ENCODE measurements around the gene CES5A.
"Not testable (repeated sequence)": the region's sequence is repeated elsewhere in the genome, so short reads cannot be mapped to it uniquely, and the experiment has no call there.

The CES5A gene

DNA sequence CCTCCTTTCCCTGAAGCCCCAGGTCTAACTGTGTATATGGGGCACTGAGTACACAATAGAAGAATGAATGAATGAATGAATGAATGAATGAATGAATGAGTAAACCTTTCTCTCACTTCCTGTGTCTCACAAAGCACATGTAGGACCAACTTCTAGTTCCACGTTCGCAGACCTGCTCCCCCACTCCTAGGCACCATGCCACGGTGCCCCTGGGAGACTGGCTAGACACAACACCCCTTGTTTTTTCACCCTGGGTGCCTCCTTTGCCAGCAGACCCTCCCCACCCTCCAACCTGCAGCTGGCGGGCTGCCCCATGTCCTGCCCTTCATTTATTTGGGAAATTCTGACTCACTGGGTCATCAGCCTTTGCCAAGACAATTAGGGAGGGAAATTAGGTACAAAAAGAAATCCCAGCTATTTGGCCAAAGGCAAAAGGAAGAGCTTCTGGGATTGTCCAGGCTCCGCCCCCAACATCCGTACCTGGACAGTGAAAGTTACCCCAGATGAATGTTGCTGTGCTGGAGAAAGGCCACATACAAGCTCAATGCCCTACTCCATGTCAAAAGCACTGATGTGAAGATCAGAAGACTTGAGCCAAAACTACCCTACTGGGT, 50.0 kb downstream of the CES5A start:
- DNase-seq: no peak

DNA sequence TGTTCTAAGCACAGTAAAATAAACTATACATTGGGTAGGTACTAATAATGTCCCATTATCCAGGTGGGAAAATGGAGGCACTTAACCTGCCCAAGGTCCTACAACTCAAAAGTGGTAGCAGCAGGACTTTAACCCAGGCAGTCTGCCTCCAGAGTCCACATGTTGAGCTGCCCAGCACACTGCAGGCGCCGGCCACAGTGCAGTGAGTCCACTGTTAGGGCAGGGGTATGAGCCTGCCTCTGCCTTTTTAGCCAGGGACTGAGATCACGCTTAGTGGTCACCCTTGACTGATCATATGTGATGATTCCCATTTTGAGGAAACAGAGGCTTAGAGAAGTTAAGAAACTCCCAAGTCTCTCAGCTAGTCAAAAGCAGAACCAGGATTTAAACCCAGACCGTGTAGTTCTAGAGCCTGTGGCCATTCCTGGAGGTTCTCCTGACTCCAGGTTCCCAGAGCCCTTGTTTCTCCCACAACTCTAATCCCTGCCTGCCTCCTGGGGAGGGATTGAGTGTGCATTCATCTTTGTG, 50.6 kb downstream of the CES5A start:
- no peak for DNase-seq

DNA sequence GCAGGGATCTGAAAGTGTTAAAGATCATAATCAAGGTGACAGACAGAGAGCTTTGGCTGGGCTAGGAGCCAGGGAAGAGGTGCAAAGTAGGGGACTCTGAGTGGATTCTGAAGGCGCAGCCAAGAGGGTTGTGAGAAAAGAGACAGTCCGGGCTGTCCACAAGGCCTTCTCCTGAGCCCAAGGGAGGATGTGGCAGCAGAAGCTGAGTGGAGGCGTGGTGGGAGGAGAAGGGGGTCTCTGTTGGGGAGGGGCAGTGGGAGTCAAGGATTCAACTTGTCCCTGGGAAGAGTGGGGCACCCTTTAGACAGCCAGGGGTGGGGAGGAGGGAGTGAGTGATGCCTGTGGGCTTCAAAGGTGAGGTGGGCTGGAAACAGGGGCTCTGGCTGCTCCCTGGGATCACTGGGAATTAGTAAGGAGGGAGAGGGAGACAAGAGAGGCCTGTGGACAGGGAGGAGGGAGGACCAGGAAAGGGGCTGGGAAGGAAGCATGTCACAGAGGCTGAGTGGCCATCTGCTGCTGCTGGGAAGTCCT, 52.8 kb downstream of the CES5A start:
- DNase-seq: no peak

DNA sequence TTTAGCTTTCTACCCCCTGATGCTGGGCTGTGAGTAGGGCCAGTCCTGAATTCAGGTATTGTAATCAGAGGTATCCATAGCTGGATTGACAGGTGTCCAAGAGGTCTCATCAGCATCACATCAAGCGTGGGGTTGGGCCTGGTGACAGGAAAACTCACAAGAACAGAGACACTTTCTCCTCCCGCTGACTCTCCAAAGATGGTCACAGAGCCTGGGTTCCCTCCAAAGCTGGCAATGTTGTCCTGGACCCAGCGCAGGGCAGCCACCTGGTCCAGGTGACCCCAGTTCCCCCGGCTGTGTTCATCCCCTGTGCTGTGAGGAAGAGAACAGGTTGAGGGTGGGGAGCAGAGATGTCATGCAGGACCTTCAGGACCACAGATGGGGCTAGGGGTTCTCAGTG, 54.0 kb downstream of the CES5A start:
- DNase-seq: no peak

DNA sequence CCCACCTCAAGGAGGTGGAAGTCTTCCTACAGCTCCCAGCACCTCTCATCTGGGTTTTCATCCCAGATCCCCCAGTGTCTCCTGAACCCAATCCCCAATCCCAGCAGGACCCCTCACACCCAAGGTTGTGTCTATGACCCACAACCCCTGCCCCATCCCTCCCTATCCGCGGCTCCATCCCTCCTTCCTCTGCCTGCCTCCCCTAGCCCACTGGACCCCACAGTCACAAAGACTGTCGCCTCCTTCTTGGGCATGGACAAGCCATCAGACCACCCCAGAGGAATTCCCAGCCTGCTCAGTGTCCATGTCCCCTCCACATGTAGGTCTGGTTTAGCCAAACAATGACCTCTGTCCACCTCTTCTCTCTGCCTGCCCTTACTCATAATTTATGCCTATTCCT, 54.6 kb downstream of the CES5A start:
- no peak for DNase-seq

DNA sequence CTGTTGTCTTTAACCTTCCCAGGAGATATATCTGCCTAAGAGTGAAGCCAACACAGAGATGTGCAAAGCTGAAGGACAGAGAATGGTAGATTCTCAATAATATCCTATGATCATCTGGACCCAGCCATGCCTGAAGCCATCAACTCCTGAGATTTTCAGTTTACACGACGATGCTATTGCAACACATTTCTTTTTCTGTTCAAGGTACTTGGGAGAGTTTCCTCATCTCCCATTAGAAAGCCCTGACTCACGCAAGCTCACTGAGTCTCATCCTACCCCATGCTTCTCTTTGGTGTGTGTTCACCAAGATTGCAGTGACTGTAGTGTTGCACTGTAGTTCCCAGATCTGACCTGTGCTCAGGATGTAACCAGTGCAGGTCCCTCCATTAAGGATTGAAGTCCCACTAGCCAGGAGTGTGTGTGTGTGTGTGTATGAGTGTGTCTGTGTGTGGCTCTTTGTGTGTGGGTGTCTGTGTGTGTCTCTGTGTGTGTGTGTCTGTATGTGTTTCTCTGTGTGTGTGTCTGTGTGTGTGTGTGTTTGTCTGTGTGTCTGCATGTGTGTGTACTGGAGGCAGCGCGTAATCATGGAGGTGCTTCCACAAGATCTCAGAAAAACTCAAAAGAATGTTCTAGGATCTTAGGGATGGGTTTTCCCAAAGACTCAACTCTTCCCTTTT, 57.8 kb downstream of the CES5A start:
- no peak for DNase-seq

DNA sequence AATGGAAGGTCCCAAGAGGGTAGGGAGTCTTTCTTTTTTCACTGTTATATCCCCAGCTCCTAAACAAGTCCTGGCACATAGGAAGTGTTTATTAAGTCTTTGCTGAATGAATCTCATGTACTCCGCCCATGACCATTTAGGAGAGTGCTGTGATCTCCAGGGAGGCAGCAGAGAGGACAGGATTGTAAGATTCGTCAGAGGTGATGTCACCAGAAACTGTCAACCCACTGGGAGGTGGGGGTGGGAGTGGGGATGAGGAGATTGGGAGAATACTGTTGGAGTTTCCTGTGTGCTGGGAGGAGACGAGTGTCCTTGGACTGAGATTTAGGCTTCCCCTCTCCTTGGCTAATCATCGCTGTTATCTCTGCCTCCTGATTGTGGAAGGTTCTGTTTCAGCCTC, 59.0 kb downstream of the CES5A start:
- not testable (repeated sequence) for DNase-seq

DNA sequence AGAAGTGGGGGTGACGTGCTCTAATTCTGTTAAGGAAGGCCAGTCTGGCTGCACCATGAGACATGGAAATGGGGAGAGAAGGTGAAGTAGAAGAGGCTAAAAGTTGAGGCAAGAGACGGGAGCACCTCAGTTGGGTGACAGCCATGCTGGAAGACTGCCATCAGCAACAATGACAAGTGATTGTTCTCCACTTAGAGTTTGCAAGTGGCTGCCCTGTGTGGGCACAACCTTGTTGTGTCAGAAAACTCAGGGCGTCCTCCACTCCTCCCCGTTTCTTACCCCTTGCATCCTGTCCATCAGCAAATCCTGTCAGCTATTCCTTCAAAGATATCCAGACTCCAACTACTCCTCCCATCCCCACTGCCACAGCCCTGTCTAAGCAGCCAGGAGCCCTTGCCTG, 59.9 kb downstream of the CES5A start:
- no peak for DNase-seq

DNA sequence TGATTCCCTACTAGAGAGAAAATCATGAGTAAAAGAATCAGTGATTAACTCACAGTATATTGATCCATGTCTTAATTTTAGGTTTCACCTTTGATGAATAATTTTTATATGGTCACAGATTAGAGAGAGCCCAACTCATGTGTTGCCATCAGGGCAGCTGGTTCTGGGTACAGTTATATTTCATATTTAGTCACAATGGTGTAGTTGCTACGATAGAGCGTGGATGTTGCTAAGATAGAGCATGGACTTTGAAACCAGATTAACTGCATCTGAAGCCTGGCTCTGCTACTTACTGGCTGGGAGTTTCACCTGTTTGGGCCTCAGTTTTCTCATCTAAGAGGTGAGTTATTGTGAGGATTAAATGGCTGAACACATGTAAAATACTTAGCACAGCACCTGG, 61.0 kb downstream of the CES5A start:
- DNase-seq: not testable (repeated sequence)

DNA sequence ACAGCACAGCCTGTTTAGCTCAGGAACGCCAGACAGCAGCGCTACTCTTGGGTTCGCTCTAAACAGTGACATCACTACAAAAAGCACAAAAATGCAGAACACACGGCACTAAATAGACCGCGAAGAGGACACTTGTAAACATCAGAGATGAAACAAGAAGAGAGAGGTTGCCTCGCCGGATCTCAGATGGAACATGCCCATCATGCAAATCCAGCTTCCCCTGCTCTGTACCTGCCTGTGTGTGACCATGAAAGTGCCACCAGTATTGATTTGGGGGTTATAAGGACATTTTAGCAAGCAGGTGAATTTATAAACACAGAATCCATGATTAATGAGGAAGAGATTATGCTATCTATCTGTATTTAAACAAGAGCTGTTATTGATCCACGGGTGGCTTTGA, 61.4 kb downstream of the CES5A start:
- DNase-seq: not testable (repeated sequence)

DNA sequence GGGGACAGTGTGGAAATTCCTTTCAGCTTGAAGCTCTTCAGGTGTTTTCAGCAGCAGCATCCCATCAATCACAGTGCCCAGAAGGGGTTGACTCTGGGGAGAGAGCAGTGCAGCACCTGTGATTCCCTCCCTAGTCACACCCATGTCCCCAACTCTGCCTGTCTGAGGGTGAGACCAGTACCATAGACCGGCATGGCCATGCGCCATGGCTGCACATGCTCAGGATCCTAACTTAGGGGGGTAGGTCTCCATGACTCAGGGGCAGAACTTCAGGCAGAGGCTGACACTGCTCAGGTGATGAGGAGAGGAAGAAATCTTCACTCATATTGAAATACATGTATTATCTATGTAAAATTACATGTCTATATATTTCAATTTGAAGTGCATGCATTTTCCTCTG, 62.2 kb downstream of the CES5A start:
- no peak for DNase-seq

DNA sequence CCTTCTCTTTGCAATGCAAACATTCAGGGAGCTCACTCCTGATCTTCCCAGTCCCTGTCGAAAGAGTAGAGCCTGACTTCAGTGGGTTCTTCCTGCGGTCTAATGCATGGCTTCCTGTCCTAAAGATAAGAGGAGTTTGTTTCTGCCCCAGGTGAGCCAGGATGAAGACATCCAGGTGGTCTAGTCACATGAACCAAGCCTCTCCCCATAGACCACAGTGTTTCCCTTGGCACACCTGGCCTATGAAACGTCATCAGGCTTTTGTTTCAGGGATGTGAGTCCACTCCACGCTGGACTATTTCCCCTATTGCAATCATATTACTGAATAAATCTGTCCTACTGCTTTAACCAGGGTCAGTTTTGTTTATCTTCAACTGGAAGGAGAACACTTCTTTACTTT, 63.4 kb downstream of the CES5A start:
- DNase-seq: no peak

DNA sequence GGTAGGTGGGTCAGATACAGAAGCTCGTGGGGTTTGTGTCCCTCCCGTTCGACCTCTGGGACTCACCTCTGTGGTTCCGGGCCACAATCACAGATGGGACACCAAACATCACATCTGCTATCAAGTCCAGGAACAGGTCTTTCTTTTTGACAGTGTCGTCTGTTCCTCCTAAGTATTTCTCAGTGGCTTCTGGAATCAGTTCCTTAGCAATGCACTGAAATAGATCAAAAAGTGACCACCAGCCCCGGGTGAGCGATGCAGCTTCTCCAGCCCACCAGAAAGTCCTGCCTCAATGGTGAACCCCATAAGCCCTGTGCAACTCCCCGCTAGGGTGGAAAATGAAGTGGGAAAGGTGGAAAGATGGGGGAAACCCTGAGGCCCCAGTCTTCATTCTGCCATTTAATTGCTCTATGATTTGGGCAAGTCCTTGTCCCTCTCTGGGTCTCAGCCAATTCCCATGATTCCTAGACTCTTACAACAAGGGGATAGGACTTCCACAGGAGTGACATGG, 64.7 kb downstream of the CES5A start:
- DNase-seq: no peak

DNA sequence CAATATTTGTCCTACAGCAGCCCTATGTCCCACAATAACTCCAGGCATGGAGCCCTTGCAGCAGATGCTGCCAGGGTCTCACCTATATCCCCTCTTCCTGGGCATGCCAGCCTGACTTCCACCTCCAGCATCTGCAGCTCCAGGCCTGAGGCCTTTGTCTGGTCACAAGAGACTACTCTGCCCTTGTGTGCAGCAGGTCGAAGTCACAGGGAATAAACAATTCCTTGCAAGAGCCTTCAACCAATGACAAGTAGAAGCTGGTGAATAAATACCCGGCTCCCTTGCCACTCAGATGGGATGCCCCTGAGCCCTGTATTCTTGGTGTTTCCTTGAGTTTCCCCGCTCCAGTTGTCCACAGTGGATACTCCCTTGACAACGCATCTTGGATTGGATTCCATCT, 65.3 kb downstream of the CES5A start:
- no peak for DNase-seq

DNA sequence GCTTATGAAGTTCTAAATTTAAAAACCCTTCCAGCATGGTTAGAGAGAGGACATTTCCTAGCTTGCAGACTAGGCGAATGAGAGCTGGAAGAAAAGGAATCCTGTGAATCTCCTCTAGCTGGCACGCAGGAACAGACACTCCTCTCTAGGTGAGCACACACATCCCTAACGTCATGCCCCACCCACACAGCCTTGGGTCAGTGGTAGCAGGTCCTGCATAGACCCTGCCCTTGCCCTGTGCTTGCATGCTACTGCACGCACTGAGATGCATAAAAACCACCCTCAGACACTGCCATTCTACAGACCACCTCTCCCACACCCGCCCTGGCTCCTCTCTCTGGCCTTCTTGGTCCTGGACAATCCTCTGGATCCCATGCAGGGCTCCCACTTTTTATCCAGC, 65.8 kb downstream of the CES5A start:
- no peak for DNase-seq

DNA sequence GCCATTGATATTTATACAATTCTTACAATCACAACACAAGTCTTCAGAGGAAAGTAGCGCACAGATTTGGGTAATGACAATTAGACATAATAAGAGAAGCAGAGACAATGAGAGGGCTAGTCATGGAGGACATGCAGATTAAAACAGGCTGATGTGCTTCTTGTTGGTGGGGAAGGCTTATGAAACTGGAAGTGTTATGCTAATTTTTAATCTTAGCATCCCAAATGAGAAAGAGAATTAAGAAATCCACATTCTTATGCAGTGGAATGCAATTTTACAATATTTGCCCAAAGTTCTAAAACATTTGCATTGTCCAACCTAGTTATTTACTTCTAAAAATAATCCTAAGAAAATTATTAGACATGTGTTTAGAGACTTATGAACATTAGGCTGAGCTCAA, 66.9 kb downstream of the CES5A start:
- not testable (repeated sequence) for DNase-seq

DNA sequence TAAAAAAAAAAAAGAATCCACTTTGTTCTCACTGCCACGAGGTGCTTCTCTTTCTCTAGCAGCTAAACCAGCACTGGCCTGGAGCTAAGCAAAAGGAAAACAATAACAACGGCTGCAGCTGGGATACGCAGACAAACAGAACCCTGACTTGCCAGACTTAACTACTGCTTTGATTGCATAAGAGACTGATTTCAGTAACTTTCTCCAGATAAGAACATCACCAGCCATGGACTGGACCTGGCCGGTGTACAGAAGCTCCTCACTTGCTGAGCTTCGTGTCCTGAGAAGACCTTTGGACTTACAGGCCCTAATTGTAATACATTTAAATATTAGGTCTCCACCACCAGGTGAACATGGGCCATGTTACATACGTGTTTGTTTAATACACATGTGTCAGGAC, 70.1 kb downstream of the CES5A start:
- DNase-seq: not testable (repeated sequence)

DNA sequence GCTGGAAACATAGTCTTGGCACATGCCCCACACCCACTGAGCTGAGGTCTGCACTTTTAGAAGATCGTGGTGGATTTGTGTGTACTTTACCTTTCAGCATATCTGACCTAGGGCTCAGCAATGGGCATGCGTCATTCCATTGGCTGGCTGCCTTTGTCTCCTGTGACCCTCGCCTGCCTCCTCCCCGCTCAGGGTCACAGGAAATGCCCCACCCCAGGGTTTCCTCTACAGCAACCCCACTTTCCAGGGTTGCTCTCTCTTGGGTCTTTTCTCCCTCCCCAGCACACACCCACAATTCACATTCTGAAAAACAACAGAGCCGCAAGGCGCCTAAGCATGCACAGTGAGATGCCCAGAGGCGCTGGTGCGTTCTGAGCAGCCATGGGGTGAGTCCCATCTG, 71.5 kb downstream of the CES5A start:
- not testable (repeated sequence) for DNase-seq

Measured in COR-L47 (cell line).